Activated CD4-positive, alpha-beta T cell treated with anti-CD3 and anti-CD28 coated beads for 4 hours (primary cell): ENCODE measurements around the gene CEMP1.

ENCODE experiments used
- DNase-seq, 2 donors: peaks; one replicate each; pipeline ENCODE4 v3.0.0-alpha.2; 2020

CEMP1 gene

GRCh38 chr16:2500430-2500917, 30.7 kb downstream of the CEMP1 start:
- DNase-seq = no peak

- no peak for DNase-seq
Observed at GRCh38 chr16:2499890-2500429, 31.2 kb downstream of the CEMP1 start.

GRCh38 chr16:2499454-2499853, 31.8 kb downstream of the CEMP1 start:
- no peak for DNase-seq

GRCh38 chr16:2498531-2499253, 32.5 kb downstream of the CEMP1 start:
- no peak for DNase-seq

- no peak for DNase-seq
Observed at GRCh38 chr16:2497695-2498484, 33.3 kb downstream of the CEMP1 start.

GRCh38 chr16:2497116-2497630, 34.0 kb downstream of the CEMP1 start:
- no peak for DNase-seq

DNA sequence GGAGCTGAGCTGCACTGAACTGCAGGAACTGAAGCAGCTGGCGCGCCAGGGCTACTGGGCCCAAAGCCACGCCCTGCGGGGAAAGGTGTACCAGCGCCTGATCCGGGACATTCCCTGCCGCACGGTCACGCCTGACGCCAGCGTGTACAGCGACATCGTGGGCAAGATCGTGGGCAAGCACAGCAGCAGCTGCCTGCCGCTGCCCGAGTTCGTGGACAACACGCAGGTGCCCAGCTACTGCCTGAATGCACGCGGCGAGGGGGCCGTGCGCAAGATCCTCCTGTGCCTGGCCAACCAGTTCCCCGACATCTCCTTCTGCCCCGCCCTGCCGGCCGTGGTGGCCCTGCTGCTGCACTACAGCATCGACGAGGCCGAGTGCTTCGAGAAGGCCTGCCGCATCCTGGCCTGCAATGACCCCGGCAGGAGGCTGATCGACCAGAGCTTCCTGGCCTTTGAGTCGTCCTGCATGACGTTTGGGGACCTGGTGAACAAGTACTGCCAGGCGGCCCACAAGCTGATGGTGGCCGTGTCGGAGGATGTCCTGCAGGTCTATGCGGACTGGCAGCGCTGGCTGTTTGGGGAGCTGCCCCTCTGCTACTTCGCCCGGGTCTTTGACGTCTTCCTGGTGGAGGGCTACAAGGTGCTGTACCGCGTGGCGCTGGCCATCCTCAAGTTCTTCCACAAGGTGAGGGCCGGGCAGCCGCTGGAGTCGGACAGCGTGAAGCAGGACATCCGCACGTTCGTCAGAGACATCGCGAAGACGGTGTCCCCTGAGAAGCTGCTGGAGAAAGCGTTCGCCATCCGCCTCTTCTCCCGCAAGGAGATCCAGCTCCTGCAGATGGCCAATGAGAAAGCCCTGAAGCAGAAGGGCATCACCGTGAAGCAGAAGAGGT, 34.7 kb downstream of the CEMP1 start:
- DNase-seq = no peak

GRCh38 chr16:2495041-2495440, 36.2 kb downstream of the CEMP1 start:
- no peak for DNase-seq

DNA sequence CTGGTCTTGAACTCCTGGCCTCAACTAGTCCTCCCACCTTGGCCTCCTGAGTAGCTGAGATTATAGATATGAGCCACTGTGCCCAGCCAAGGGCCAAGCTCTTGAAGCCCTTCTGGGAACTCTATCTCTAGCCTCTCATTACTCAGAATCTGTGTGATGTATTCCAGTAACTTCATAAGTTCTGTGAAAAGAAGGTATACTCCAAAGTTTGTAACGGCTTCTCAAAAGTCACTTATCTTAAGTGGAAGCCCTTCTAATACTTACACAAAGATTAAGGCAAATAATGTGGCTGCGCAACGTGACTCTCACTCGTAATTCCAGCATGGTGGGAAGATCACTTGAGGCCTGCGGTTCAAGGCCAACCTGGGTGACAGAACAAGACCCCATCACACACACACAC, 36.6 kb downstream of the CEMP1 start:
- DNase-seq = no peak

DNA sequence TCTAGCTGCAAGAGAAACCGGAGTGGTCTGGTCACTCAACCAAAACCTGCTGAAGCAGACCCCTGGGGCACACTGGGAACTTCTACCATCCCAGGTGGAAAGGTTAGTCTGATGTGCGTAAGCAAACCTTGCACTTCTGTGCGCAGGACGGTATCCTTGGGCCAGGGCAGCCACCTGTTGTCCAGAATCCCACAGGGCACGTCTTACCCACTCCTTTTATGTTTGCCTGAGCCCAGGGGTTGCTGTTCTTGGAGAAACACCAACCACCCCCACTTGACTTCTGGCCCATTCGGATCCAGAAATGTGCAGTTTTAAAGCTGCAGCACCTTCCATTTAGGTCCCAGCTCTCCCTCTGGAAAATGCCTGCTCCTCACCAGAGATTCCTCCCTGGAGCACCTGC, 37.6 kb downstream of the CEMP1 start:
- no peak for DNase-seq

DNA sequence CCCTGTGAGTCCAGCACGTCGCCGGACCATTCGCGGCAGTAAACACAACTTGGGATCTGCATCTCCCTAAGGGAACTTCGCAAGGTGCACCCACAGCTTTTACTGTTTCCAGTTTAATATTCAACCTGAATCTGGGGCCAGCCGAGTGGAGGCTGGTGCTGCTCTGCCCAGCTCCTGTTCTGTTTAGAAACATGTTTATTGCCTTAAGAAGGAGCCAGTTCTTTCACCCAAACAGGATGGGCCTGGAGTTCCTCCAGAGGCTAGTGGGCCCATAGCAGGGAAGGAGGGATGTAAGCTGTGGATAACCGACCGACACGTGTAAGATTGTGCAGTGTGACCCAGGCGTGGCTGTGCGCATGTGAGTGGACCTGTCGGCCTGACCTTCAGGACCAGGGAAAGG, 38.9 kb downstream of the CEMP1 start:
- no peak for DNase-seq

DNA sequence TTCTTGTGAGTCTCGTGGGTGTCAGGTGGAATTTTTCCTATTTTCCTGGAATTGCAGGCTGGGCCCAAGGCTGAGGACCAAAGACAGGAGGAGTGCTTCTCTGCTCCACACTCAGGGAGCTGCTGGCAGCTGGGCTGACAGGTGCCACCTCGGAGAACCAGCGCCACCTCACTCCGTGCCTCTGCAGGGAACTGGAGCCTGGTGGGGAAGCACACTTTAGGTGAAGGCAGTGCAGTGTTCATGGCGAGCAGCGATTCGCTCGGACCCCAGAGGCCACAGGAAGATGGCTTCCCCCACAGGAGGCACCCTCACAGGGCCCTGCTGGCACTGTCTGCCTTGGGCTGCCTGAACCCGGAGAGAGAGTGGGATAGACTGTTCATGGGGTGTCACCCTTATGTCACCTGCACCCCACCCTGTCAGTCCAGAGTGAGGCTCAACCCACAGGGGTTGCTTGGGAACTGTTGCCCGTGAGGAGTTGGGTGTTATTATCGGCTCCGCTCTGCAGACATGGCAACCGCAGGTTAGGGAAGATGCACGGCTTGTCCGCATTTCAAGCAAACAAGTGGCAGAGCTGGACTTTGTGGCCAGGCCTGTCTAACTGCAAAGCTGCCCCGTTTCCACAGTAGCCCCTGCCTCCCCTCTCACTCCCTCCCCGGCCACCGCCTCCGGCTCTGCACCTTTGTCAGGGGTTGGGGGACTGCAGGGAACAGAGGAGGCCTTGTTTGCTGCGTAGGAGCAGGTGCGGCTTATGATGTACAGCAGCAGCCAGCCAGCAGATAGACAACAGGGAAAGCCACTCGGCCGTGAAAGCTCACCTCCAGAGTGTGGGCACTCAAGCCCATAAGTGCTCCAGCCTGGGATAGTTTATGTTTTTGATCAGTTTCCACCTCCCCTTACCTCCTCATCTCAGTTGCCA, 40.8 kb downstream of the CEMP1 start:
- DNase-seq = no peak

- DNase-seq = no peak
Observed at GRCh38 chr16:2489581-2489980, 41.6 kb downstream of the CEMP1 start.

DNA sequence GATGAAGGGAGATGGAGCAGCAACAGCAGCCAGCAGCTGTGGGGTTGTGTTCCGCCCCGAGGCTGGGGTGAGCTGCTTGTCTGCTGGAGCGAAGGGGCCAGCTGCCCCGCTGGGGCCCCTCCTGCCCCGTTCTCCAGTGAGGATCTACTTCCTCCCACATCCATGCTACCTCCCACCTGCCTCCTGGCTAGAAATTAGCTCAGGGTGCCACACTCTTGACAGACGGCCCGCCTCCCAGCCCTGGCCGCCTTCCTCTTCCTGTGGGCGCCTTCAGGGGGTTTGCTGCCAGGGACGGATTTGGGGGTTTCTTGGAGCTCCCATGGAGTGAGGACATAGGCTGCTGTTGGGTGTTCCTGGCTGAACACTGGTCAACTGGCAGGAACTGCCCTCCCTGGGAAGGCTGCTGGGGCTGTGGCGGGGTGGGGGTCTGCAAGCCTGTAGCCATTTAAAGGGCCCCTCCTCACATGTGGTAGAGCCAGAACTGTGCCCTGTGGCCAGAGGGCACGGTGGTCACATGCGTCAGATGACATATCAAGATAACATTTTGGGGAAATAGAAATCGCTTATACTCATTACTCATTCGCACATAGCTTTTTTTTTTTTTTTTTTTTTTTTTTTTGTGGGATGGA, 43.2 kb downstream of the CEMP1 start:
- no peak for DNase-seq

DNA sequence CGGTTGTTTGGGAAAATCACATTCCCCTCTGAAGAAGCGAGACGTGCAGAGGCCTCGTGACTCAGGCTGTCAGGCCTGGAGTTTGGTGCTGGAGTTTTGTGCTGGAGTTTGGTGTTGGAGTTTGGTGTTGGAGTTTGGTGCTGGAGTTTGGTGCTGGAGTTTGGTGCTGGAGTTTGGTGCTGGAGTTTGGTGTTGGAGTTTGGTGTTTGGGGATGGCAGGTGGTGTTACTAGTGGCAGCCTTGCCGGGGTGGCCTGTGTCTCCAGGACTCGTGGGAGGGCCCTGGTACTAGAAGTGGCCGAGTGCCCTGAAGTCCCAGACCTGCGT, 43.7 kb downstream of the CEMP1 start:
- no peak for DNase-seq

DNA sequence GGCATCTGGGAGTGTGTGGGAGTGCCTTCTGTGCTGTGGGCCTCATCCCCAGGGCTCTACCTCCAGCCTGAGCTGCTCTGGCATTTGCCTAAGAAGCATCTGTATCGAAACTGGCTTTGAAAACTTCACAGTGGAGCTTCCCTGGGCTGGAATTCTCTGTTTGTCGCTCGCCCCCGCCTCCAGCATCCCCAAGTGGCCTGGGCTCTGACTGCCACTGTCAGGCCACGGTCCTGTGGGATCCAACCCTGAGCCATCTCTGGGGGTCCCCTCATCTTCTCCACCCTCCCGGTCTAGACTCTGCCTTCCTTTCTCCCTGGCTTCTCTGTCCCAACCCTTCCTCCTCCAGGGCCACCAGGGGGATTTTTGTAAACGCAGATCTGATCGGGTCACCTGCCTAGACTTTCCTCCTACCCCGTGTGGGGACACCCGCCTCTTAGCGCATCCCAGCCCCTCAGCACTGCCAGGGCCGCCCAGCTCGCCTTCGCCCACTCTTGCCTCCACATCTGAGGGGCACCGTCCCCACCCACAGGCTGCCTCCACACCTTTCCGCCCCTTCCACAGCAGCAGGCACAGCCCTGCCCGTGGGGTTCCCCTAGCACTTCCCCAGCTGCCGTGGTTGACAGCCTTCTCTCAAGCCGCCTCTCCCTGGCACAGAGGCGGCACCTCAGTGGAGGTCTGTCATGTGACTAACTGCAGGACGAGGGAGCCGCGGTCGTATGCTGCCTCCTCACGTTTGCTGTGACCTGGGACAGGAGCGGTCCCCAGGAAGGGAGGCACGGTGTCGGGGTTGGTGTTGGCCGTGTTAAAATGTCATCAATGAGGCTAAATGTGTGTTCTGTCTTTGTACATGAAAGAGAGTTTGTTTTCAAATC, 44.3 kb downstream of the CEMP1 start:
- peak; percentile 76 to 85 for DNase-seq

DNA sequence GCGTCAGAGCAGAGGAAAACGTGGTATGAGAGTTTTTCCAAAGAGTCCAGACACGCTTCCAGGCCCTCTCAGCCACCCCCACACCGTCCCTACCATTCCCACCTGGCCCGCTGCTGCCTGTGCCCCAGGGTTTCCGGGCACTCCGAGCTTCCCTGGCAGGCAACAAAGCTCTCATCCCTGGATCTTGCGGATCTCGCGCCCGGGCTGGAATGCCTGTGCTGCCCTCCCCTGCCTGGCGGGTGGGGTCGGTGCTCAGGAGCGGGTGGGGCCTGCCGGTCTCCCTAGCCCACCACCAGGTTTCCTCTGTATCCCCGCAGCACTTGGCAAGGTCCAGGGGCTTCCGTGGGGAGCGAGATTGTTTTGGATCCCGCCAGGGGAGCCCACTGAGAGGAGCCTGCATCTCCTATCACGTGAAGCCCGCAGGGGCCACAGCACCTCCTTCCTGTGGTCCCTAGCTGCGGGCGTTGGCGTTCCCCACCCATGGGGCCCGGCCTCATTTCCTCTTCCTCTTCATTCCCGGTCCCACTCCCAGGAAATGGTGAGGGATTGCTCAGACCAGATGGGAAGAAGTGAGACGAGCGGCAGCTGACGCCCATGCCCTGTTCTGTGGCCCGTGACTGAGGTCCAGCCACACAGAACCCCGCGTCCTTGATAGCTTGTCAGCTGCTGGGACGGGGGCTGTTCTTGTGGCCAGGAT, 45.2 kb downstream of the CEMP1 start:
- no peak for DNase-seq

DNA sequence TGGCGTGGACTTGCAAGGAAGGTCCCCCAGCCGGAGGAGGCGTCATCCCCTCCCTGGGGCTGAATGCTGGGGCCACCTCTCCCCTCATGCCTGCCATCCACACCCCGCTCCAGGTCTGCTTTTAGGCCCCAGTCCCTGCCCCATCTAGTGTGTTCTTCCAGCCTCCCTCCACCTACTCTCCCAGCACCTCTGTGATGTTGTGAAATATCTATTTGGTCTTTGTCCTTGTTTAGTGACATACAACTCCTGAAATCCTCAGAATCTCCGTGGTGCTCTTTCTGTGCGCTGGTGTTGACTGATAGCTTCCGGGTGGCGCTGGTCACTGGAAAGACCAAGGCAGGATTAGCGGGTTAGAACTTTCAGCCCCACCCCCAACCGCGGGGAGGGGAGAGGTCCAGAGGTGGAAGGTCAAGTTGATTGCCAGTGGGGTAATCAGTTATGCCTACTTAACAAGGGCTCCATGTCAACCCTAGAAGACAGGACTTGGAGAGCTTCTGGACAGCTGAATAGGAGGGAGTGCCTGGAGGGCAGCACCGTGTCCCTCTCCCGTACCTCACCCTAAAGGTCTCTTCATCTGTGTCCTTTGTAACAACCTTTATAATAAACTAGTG, 46.2 kb downstream of the CEMP1 start:
- no peak for DNase-seq
